Mucosa of descending colon (tissue), 3 donors: ENCODE data around the gene TFPI2. TPM values are rescaled to one million over a fixed set of nuclear protein-coding genes. Genes with fewer than 3 reads are reported as not detected.

Experiments used
- ATAC-seq: fragments of 200-7000 bp; cut with Tn5 transposase; one replicate; pipeline ENCODE4 v1.9.1; 2020; ENCODE audit warnings: mild to moderate bottlenecking, moderate library complexity
- DNase-seq, 3 donors: peaks; one replicate each; pipeline ENCODE4 v3.0.0-alpha.2; 2020
- H3K36me3 ChIP-seq: fragments of 200-600 bp; one replicate; pipeline ENCODE4 v1.8.0; 2021; ENCODE audit warnings: low read depth, mild to moderate bottlenecking
- H3K4me1 ChIP-seq: fragments of 200-600 bp; one replicate; pipeline ENCODE4 v1.8.0; 2021; ENCODE audit warnings: low read depth, mild to moderate bottlenecking
- H3K4me3 ChIP-seq: fragments of 200-600 bp; one replicate; pipeline ENCODE4 v1.8.0; 2021; ENCODE audit warnings: mild to moderate bottlenecking
- H3K9me3 ChIP-seq: fragments of 200-600 bp; one replicate; pipeline ENCODE4 v1.8.0; 2021; ENCODE audit warnings: mild to moderate bottlenecking
- CTCF ChIP-seq: fragments of 200-600 bp; IDR thresholded peaks from one replicate; pipeline ENCODE4 v1.8.0; 2022; ENCODE audit warnings: antibody characterized with exemption, mild to moderate bottlenecking
- intact Hi-C, 2 donors: fragments of 100-400 bp; cut with DNase I in 1 of 2; cut with micrococcal nuclease in 1 of 2; formaldehyde crosslinking; loops; one replicate each; pipeline versions ENCODE4 v1.11.0 to v1.11.1; 2022; cut with DNase I, micrococcal nuclease
- total RNA-seq, 3 donors: library from RNA; stranded (reverse); fragmentation: NEBNext Ultra II Directional in 2 of 3; extraction: Animal tissue kit (Norgen Biotek cat#: 25700) in 2 of 3; gene quantifications; one replicate each; pipeline versions ENCODE4 v1.2.1 to v1.2.4, GENCODE V29; 2021 to 2023
- donor health status: DM: no; HTN: no; CAD: no; lungs with moderate emphysema.
- donor health status: DM: no; HTN: no; CAD: no.
- donor health status: DM: no; HTN: yes; CAD: no.

The TFPI2 gene
- total RNA-seq, 3 donors from 2014 or later, result 0.41 to 0.61 (median 0.46) TPM

GRCh38 chr7:93890041-93890463 is 501 bp downstream of the TFPI2 start:
- peak in 1 of 3 donors; percentile 7 for DNase-seq
- ATAC-seq, result peak; percentile 29
- intact Hi-C loops, result loop anchor here in 1 of 2 donors (10.0 kb wide), 1 partner anchor 115 kb away; the partner anchor contains the start of gene BET1

DNA sequence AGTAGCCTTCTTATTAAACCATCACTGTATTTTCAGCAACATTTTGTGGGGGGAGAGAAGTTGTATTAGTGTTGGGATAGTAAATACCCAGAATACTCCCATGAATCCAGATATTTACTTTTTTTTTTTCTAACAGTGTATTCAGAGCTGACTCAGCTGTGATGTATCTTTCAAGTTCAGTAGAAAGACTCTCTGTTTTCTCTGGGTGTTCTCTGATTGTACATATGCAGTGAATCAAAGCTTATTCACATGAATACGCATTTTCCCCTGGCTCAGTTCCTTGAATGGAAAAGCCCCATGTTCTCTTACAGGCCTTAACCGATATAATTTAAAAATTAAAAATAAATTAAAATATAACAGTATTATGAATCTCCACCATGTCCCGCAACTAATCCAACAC is 1.3 kb downstream of the TFPI2 start:
- TF ChIP-seq CTCF, result no peak
- Histone ChIP-seq H3K4me3 (no peak overlapping the region), H3K9me3 (no peaks in the 10 kb centered on the region), H3K4me1 (no peaks in the 10 kb centered on the region), H3K36me3 (no peaks in the 10 kb centered on the region)
- DNase-seq (no peak), ATAC-seq (no peak)
- intact Hi-C loops, result no loop called here

More at GRCh38 chr7:93890041-93890463, 501 bp downstream of the TFPI2 start:
- no peaks in the 10 kb centered on the region for H3K4me1 ChIP-seq
- H3K4me3 ChIP-seq, result no peak overlapping the region
- TF ChIP-seq CTCF, result no peak
- no peaks in the 10 kb centered on the region for H3K9me3 ChIP-seq
- H3K36me3 ChIP-seq, result no peaks in the 10 kb centered on the region

- H3K36me3 ChIP-seq, result no peaks in the 10 kb centered on the region
- intact Hi-C loops, result no loop called here
- H3K4me3 ChIP-seq, result no peak overlapping the region
- no peaks in the 10 kb centered on the region for H3K4me1 ChIP-seq
- DNase-seq (no peak), ATAC-seq (no peak)
- no peak for TF ChIP-seq CTCF
- H3K9me3 ChIP-seq, result no peaks in the 10 kb centered on the region
Measured at GRCh38 chr7:93884541-93884940, 6.0 kb downstream of the TFPI2 start.

- DNase-seq, result no peak
- TF ChIP-seq CTCF, result no peak
- intact Hi-C loops, result no loop called here
- Histone ChIP-seq H3K4me3 (no peak overlapping the region), H3K4me1 (no peaks in the 10 kb centered on the region), H3K36me3 (no peaks in the 10 kb centered on the region), H3K9me3 (no peaks in the 10 kb centered on the region)
- ATAC-seq, result no peak
Measured at GRCh38 chr7:93883917-93884345, 6.6 kb downstream of the TFPI2 start.

DNA sequence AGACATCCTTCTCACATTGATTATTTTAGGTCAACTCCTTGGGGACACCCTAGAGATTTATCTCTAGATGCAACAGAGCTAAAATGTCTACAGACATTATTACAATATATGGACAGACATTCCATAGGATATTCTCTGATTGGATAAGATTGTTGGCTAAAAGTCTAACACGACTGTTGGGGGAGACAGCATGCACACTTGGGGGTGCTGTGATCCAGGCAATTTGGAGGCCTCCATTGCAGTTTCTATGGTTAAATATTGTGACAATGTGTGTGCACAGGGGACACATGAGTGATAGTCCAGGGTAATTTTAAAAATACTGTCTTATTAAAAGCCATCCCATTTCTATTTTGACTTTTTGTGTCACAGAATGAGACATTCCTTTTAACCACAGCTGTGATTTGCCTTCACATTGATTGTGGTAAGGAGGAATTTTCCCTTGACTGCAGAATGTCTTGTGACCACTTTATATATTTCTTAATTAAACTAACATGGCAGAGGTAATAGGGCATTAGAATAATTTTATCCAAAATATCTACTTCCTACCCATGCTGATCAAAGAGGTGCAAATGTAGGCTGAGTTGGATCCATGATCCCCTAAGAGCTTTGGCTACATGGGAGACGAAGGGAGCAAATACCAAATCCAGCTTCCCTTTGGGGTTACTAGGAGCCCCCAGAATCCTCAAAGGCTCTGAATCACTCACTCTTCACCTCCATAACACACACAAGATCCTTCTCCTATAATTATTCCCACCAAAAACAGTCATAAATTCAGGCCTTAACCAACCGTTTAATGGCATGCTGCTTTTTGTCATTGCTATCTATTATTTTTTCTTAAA is 7.3 kb downstream of the TFPI2 start:
- DNase-seq, result no peak
- intact Hi-C loops, result no loop called here
- TF ChIP-seq CTCF, result no peak
- Histone ChIP-seq H3K4me3 (no peak overlapping the region), H3K4me1 (no peaks in the 10 kb centered on the region), H3K36me3 (no peaks in the 10 kb centered on the region), H3K9me3 (no peaks in the 10 kb centered on the region)
- ATAC-seq, result no peak
